ENCODE results near the gene SLC39A11. TPM values are rescaled to one million over a fixed set of nuclear protein-coding genes. Genes with fewer than 3 reads are reported as not detected.

SLC39A11 gene
- total and polyA plus RNA-seq, 2 of the 13 experiments (the other 11 are each of a cell fraction or from before 2014, with no cell fraction given), result 17.2 to 31.5 TPM

DNA sequence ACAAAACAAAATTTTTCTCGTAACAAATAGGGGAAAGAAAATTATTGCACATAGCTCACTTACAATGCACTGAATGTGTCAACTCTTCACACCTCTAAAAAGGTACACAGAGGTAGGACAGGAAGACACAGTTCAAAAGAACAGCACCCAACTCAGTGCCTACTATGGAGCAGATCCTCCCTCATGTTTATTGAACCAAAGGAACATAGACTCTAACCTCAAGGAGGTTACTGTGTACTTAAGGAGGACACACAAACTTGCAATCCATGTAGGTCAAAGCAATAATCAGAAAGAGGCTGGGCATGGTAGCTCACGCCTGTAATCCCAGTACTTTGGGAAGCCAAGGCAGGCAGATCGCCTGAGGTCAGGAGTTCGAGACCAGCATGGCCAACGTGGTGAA, 50.3 kb downstream of the SLC39A11 start (continued):
- TF ChIP-seq IKZF4 (CRISPR knock-in tag; IDR thresholded peaks at IDR 0.05; ENCODE audit: borderline replicate concordance, low read depth, not compliant biosample characterization), result no peak

DNA sequence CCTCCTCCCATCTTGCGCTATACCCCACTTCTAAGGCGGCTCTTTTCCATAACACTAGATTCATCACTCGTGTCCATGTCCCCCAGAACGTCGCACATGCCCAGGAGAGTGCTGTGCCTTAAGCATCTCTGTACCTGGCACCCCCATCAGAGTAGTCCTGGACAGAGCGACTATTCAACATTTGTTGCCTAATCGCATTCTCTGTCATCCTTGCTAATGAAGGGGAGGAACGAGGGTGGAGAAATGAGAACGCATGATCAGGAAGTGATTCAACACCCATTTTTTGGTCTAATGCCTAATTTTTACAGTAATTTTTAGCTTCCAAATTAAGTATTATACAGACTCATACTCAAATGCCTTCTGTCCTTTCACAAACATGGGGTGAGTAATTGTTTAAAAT, 53.2 kb downstream of the SLC39A11 start:
- 98% methylated on average over 9 of the region's 9 CpGs for WGBS (ENCODE audit: low lambda C conversion rate)
- no peak for TF ChIP-seq PHF8 (CRISPR knock-in tag; IDR thresholded peaks at IDR 0.05)
- no peak for FAIRE-seq
- no peak for DNase-seq (ENCODE audit: low spot score)
- Histone ChIP-seq H3K4me1 (ENCODE audit: insufficient read depth, low read length) (peaks cover 9% of the 10 kb centered on the region), H3K27ac (ENCODE audit: extremely low read length, insufficient read depth, low read length) (no peak overlapping the region), H3K36me3 (replicated peaks in 1 of 2; ENCODE audit: control insufficient read depth in 1 of 2, insufficient read depth in 2 of 2, low read length in 2 of 2) (0 out of 5 replicates have a peak, but pooled peaks cover 0 to 1% of the 10 kb centered on the region in 2 experiments), H3K4me3 (replicated peaks in 1 of 3; ENCODE audit: insufficient read depth in 1 of 3, low read depth in 2 of 3, low read length in 3 of 3) (no peak overlapping the region), H3K79me2 (ENCODE audit: insufficient read depth, low read length) (no peaks in the 10 kb centered on the region), H3K4me2 (ENCODE audit: low read depth, low read length) (no peak overlapping the region), H3K9me3 (ENCODE audit: low read length) (no peaks in the 10 kb centered on the region), H3K9ac (ENCODE audit: insufficient read depth, low read depth, low read length) (no peak overlapping the region), H4K20me1 (ENCODE audit: insufficient read depth, low read length) (no peaks in the 10 kb centered on the region), H2AFZ (ENCODE audit: low read length) (no peak overlapping the region), H3K27me3 (ENCODE audit: control insufficient read depth in 1 of 2, insufficient read depth in 2 of 2, low read length in 2 of 2) (no peaks in the 10 kb centered on the region)
- ChIA-PET CTCF (ENCODE audit: low intra/inter-chr PET ratio, low total read pairs) (no interaction called here), POLR2A (no interaction called here)
- in situ Hi-C loops (cut with HindIII; ENCODE audit: extremely low pct_ligation_motif_present, low pct_unique_long_range_greater_than_20kb) (no loop called here), intact Hi-C loops (cut with micrococcal nuclease; ENCODE audit: unreplicated experiment) (no loop called here)
- BruUV-seq (replicated peaks), result no TSS peak
- ATAC-seq, result no peak

DNA sequence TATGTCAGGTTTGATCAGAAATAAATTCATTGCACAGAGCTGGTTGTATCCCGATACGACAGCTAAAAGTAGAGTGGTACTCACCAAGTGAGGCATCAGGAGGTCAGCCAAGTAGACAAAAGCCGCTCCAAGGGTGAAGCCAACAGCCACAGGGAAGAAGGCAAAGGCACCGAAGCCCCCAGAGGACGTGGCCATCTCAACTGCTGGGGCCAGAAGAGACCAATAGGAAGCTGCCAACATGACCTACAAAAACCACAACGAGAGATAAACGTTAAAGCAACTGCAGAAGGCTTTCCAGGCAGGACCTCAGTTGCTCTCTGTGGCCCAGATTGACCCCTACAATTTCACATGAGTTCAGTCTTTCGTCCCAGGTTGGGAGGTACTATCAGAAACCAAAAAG, 61.0 kb downstream of the SLC39A11 start:
- H2AFZ ChIP-seq (ENCODE audit: low read length), result no peak overlapping the region
- FAIRE-seq (no peak), ATAC-seq (no peak), DNase-seq (ENCODE audit: low spot score) (no peak)
- no TSS peak for BruUV-seq (replicated peaks)
- 92% methylated on average over 8 of the region's 8 CpGs for WGBS (ENCODE audit: low lambda C conversion rate)
- peaks cover 28% of the 10 kb centered on the region for H3K4me1 ChIP-seq (ENCODE audit: insufficient read depth, low read length)
- in situ Hi-C loops (cut with HindIII; ENCODE audit: extremely low pct_ligation_motif_present, low pct_unique_long_range_greater_than_20kb) (no loop called here), intact Hi-C loops (cut with micrococcal nuclease; ENCODE audit: unreplicated experiment) (no loop called here)
- POLR2A ChIA-PET, result no interaction called here
- no peak overlapping the region for H3K4me3 ChIP-seq (replicated peaks in 1 of 3; ENCODE audit: insufficient read depth in 1 of 3, low read depth in 2 of 3, low read length in 3 of 3)
- CTCF ChIA-PET (ENCODE audit: low intra/inter-chr PET ratio, low total read pairs), result no interaction called here
- H3K4me2 ChIP-seq (ENCODE audit: low read depth, low read length), result no peak overlapping the region
- H3K36me3 ChIP-seq (replicated peaks in 1 of 2; ENCODE audit: control insufficient read depth in 1 of 2, insufficient read depth in 2 of 2, low read length in 2 of 2), result no peaks in the 10 kb centered on the region
- H4K20me1 ChIP-seq (ENCODE audit: insufficient read depth, low read length), result no peaks in the 10 kb centered on the region
- H3K9me3 ChIP-seq (ENCODE audit: low read length), result no peaks in the 10 kb centered on the region
- no peak overlapping the region for H3K9ac ChIP-seq (ENCODE audit: insufficient read depth, low read depth, low read length)
- no peaks in the 10 kb centered on the region for H3K27me3 ChIP-seq (ENCODE audit: control insufficient read depth in 1 of 2, insufficient read depth in 2 of 2, low read length in 2 of 2)
- TF ChIP-seq SYNCRIP (IDR thresholded peaks at IDR 0.05; ENCODE audit: insufficient read depth, low read depth, low read length) (no peak), PAX8 (CRISPR knock-in tag; IDR thresholded peaks at IDR 0.05; ENCODE audit: borderline replicate concordance) (no peak), DMAP1 (CRISPR knock-in tag; IDR thresholded peaks at IDR 0.05) (no peak), RFXANK (CRISPR knock-in tag; IDR thresholded peaks at IDR 0.05) (no peak), ZNF550 (CRISPR knock-in tag; IDR thresholded peaks at IDR 0.05; ENCODE audit: borderline replicate concordance) (no peak), ZNF12 (CRISPR knock-in tag; IDR thresholded peaks at IDR 0.05) (no peak), POLR2G (IDR thresholded peaks at IDR 0.05; ENCODE audit: low read depth, low read length) (no peak), RCOR2 (CRISPR knock-in tag; IDR thresholded peaks at IDR 0.05) (no peak), ZNF616 (CRISPR knock-in tag; IDR thresholded peaks at IDR 0.05; ENCODE audit: low read depth) (no peak), ZFAT (CRISPR knock-in tag; conservative IDR thresholded peaks at IDR 0.05) (no peak)
- TF ChIP-seq, protein P1, sequence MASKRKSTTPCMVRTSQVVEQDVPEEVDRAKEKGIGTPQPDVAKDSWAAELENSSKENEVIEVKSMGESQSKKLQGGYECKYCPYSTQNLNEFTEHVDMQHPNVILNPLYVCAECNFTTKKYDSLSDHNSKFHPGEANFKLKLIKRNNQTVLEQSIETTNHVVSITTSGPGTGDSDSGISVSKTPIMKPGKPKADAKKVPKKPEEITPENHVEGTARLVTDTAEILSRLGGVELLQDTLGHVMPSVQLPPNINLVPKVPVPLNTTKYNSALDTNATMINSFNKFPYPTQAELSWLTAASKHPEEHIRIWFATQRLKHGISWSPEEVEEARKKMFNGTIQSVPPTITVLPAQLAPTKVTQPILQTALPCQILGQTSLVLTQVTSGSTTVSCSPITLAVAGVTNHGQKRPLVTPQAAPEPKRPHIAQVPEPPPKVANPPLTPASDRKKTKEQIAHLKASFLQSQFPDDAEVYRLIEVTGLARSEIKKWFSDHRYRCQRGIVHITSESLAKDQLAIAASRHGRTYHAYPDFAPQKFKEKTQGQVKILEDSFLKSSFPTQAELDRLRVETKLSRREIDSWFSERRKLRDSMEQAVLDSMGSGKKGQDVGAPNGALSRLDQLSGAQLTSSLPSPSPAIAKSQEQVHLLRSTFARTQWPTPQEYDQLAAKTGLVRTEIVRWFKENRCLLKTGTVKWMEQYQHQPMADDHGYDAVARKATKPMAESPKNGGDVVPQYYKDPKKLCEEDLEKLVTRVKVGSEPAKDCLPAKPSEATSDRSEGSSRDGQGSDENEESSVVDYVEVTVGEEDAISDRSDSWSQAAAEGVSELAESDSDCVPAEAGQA (IDR thresholded peaks at IDR 0.05; ENCODE audit: low read depth), result no peak
- TF ChIP-seq, protein P1 (CRISPR knock-in tag; IDR thresholded peaks at IDR 0.05; ENCODE audit: borderline replicate concordance), result no peak
- H3K27ac ChIP-seq (ENCODE audit: extremely low read length, insufficient read depth, low read length), result no peak overlapping the region
- H3K79me2 ChIP-seq (ENCODE audit: insufficient read depth, low read length), result no peaks in the 10 kb centered on the region

Measured in HepG2 (cell line).